Neural progenitor cell (in vitro differentiated cells): Measurements from ENCODE around the gene STARD8. TPM values are rescaled to one million over a fixed set of nuclear protein-coding genes. Genes with fewer than 3 reads are reported as not detected.

Experiments
- DNase-seq: peaks from one replicate; pipeline ENCODE4 v3.0.0-alpha.2; 2016; ENCODE audit warnings: low spot score
- H2AFZ ChIP-seq: fragments of 200-600 bp; sonication (generic); replicated peaks from 2 replicates; pipeline ENCODE4 v1.6.1; 2016; ENCODE audit warnings: antibody characterized with exemption
- H3F3A ChIP-seq: fragments of 200-600 bp; sonication (generic); 2 replicates; pipeline ENCODE4 v1.6.1; 2016; ENCODE audit warnings: antibody characterized with exemption, low read depth
- H3K27ac ChIP-seq: fragments of 200-600 bp; sonication (generic); 2 replicates; pipeline ENCODE4 v1.5.1; 2016; ENCODE audit warnings: mild to moderate bottlenecking
- H3K27me3 ChIP-seq: fragments of 200-600 bp; sonication (generic); 2 replicates; pipeline ENCODE4 v1.6.1; 2016; ENCODE audit warnings: mild to moderate bottlenecking, moderate library complexity
- H3K36me3 ChIP-seq: fragments of 200-600 bp; sonication (generic); 2 replicates; pipeline ENCODE4 v1.5.1; 2016
- H3K4me1 ChIP-seq: fragments of 200-600 bp; sonication (generic); 2 replicates; pipeline ENCODE4 v1.6.1; 2016; ENCODE audit warnings: mixed run types
- H3K4me2 ChIP-seq: fragments of 200-600 bp; sonication (generic); 2 replicates; pipeline ENCODE4 v1.6.1; 2016
- H3K4me3 ChIP-seq: fragments of 200-600 bp; sonication (generic); 2 replicates; pipeline ENCODE4 v1.5.1; 2016
- H3K79me2 ChIP-seq: fragments of 200-600 bp; sonication (generic); 2 replicates; pipeline ENCODE4 v1.6.1; 2016; ENCODE audit warnings: low read depth
- H3K9ac ChIP-seq: fragments of 200-600 bp; sonication (generic); 2 replicates; pipeline ENCODE4 v1.6.1; 2016
- H3K9me3 ChIP-seq: fragments of 200-600 bp; sonication (generic); 2 replicates; pipeline ENCODE4 v1.5.1; 2016; ENCODE audit warnings: low read depth
- H4K20me1 ChIP-seq: fragments of 200-600 bp; sonication (generic); 2 replicates; pipeline ENCODE4 v1.6.1; 2016; ENCODE audit warnings: low read depth
- H3K27ac Mint-ChIP-seq: 3 replicates; pipeline ENCODE4 v1.8.0; 2021; ENCODE audit warnings: mixed read lengths
- H3K27me3 Mint-ChIP-seq: 2 replicates; pipeline ENCODE4 v1.8.0; 2022; ENCODE audit warnings: low read depth, mild to moderate bottlenecking, inconsistent platforms, moderate library complexity, mixed read lengths; ENCODE audit not compliant: insufficient read depth
- H3K36me3 Mint-ChIP-seq: 3 replicates; pipeline ENCODE4 v1.8.0; 2021; ENCODE audit warnings: mixed read lengths
- H3K4me1 Mint-ChIP-seq: 3 replicates; pipeline ENCODE4 v1.8.0; 2021; ENCODE audit warnings: mixed read lengths
- H3K4me3 Mint-ChIP-seq: 3 replicates; pipeline ENCODE4 v1.8.0; 2021; ENCODE audit warnings: mild to moderate bottlenecking, moderate library complexity, mixed read lengths
- H3K9me3 Mint-ChIP-seq: 3 replicates; pipeline ENCODE4 v1.8.0; 2020; ENCODE audit warnings: mixed read lengths
- CTCF ChIP-seq: fragments of 200-600 bp; sonication (generic); IDR thresholded peaks from 2 replicates; pipeline ENCODE4 v1.5.1; 2017; ENCODE audit warnings: antibody characterized with exemption, mild to moderate bottlenecking
- EZH2 ChIP-seq: fragments of 200-600 bp; sonication (generic); IDR thresholded peaks from 2 replicates; pipeline ENCODE4 v1.6.1; 2017; ENCODE audit warnings: antibody characterized with exemption, mild to moderate bottlenecking, moderate library complexity
- EZH2phosphoT487 ChIP-seq: fragments of 200-600 bp; sonication (generic); IDR thresholded peaks from 2 replicates; pipeline ENCODE4 v1.6.1; 2017; ENCODE audit warnings: antibody characterized with exemption
- total RNA-seq: library from RNA; depleted of rRNA; stranded (reverse); fragments of >200 nt; gene quantifications from 2 replicates; pipeline ENCODE4 v1.2.3, GENCODE V29; 2015; ENCODE audit warnings: low replicate concordance

The STARD8 gene
- total RNA-seq, 1 donor from 2014 or later, result 0.82 TPM

- H3K9me3 Mint-ChIP-seq, result peaks cover 5% of the 10 kb centered on the region
- Histone ChIP-seq H3F3A (no peaks in the 10 kb centered on the region), H3K9me3 (peaks cover 5% of the 10 kb centered on the region)
These were observed 35.3 kb downstream of the STARD8 start for GRCh38 chrX:68682790-68683189.

GRCh38 chrX:68683580-68683979 is 36.1 kb downstream of the STARD8 start:
- peaks cover 2% of the 10 kb centered on the region for H3K27me3 Mint-ChIP-seq

More at GRCh38 chrX:68682790-68683189, 35.3 kb downstream of the STARD8 start:
- no peaks in the 10 kb centered on the region for H3K79me2 ChIP-seq
- no peaks in the 10 kb centered on the region for H4K20me1 ChIP-seq
- DNase-seq, result no peak
- H3K9ac ChIP-seq, result no peak overlapping the region
- no peaks in the 10 kb centered on the region for H3K36me3 ChIP-seq
- Mint-ChIP-seq H3K36me3 (no peaks in the 10 kb centered on the region), H3K27me3 (peaks cover 2% of the 10 kb centered on the region), H3K27ac (no peak overlapping the region), H3K4me3 (no peak overlapping the region), H3K4me1 (peaks cover 10% of the 10 kb centered on the region)
- no peak overlapping the region for H3K4me3 ChIP-seq
- TF ChIP-seq CTCF, result no peak
- no peak for TF ChIP-seq EZH2phosphoT487
- TF ChIP-seq EZH2, result no peak
- H2AFZ ChIP-seq, result no peak overlapping the region
- peaks cover 14% of the 10 kb centered on the region for H3K27me3 ChIP-seq
- H3K4me2 ChIP-seq, result no peak overlapping the region
- no peak overlapping the region for H3K27ac ChIP-seq
- H3K4me1 ChIP-seq, result no peaks in the 10 kb centered on the region

GRCh38 chrX:68684291-68684918 is 36.9 kb downstream of the STARD8 start:
- H3K27ac Mint-ChIP-seq, result no peak overlapping the region
- Histone ChIP-seq H2AFZ (no peak overlapping the region), H3K79me2 (no peaks in the 10 kb centered on the region), H3K27ac (no peak overlapping the region), H3F3A (no peaks in the 10 kb centered on the region), H3K36me3 (no peaks in the 10 kb centered on the region), H3K9ac (no peak overlapping the region), H3K27me3 (peaks cover 14% of the 10 kb centered on the region), H3K4me2 (no peak overlapping the region), H3K4me1 (no peaks in the 10 kb centered on the region), H4K20me1 (no peaks in the 10 kb centered on the region), H3K9me3 (peaks cover 5% of the 10 kb centered on the region), H3K4me3 (no peak overlapping the region)
- H3K4me3 Mint-ChIP-seq, result no peak overlapping the region
- peaks cover 10% of the 10 kb centered on the region for H3K4me1 Mint-ChIP-seq
- peaks cover 2% of the 10 kb centered on the region for H3K27me3 Mint-ChIP-seq
- TF ChIP-seq EZH2 (no peak), EZH2phosphoT487 (no peak), CTCF (no peak)
- no peaks in the 10 kb centered on the region for H3K36me3 Mint-ChIP-seq
- peaks cover 6% of the 10 kb centered on the region for H3K9me3 Mint-ChIP-seq
- DNase-seq, result no peak

More at GRCh38 chrX:68683580-68683979, 36.1 kb downstream of the STARD8 start:
- no peak for TF ChIP-seq CTCF
- no peak for TF ChIP-seq EZH2
- no peak for TF ChIP-seq EZH2phosphoT487
- H3K4me1 ChIP-seq, result no peaks in the 10 kb centered on the region
- no peaks in the 10 kb centered on the region for H3K36me3 Mint-ChIP-seq
- no peak overlapping the region for H3K4me3 ChIP-seq
- H3K27ac Mint-ChIP-seq, result no peak overlapping the region
- no peaks in the 10 kb centered on the region for H3K79me2 ChIP-seq
- H2AFZ ChIP-seq, result no peak overlapping the region
- no peaks in the 10 kb centered on the region for H3K36me3 ChIP-seq
- H3K4me2 ChIP-seq, result no peak overlapping the region
- H3K9ac ChIP-seq, result no peak overlapping the region
- no peak overlapping the region for H3K27ac ChIP-seq
- peaks cover 10% of the 10 kb centered on the region for H3K4me1 Mint-ChIP-seq
- no peaks in the 10 kb centered on the region for H4K20me1 ChIP-seq
- peaks cover 14% of the 10 kb centered on the region for H3K27me3 ChIP-seq
- no peak overlapping the region for H3K4me3 Mint-ChIP-seq
- peaks cover 5% of the 10 kb centered on the region for H3K9me3 ChIP-seq
- H3K9me3 Mint-ChIP-seq, result peaks cover 6% of the 10 kb centered on the region
- H3F3A ChIP-seq, result no peaks in the 10 kb centered on the region
- no peak for DNase-seq
